Endothelial cell of umbilical vein (primary cell): ENCODE measurements around the gene DPF1. TPM values are rescaled to one million over a fixed set of nuclear protein-coding genes. Genes with fewer than 3 reads are reported as not detected.

Source experiments
- BruUV-seq: library from RNA; stranded (reverse); fragments of 400-500 nt; replicated peaks from 2 replicates; lab custom pipeline; 2021; lab: Mats Ljungman, UMichigan
- CTCF ChIA-PET: fragments of 300-600, 350-600 bp; sonication (Branson Sonifier 250); formaldehyde crosslinking; loops from one replicate; lab custom pipeline; 2021; ENCODE audit warnings: antibody characterized with exemption, inconsistent platforms; lab: Charles Lee
- POLR2A ChIA-PET: fragments of 300-600, 350-600 bp; sonication (Branson Sonifier 250); formaldehyde crosslinking; loops from one replicate; lab custom pipeline; 2021; ENCODE audit warnings: antibody characterized with exemption, inconsistent platforms; lab: Charles Lee
- DNase-seq: peaks from one replicate; pipeline ENCODE4 v3.0.0-alpha.2; 2011; ENCODE audit warnings: low read depth, low spot score
- FAIRE-seq: peaks from 2 replicates; lab custom pipeline; 2011; peaks lifted over from hg19 to GRCh38; lab: Jason Lieb, UNC
- H2AFZ ChIP-seq: 2 replicates; pipeline ENCODE4 v1.6.0; 2012; ENCODE audit warnings: low read depth, low read length, control low read depth, inconsistent platforms
- H3K27ac ChIP-seq: 2 replicates; pipeline ENCODE4 v1.5.1; 2011; ENCODE audit warnings: low read depth, mild to moderate bottlenecking, control low read depth, low read length, moderate library complexity; ENCODE audit not compliant: insufficient read depth
- H3K27me3 ChIP-seq, 2 experiments: 2 replicates each; pipeline versions ENCODE4 v1.6.0 to v1.6.1; 2011; ENCODE audit warnings: low read length in 2 of 2, mixed read lengths in 1 of 2; ENCODE audit not compliant: control insufficient read depth in 2 of 2, insufficient read depth in 2 of 2
- H3K36me3 ChIP-seq, 2 experiments: 2 replicates in 1 of 2; 3 replicates in 1 of 2; pipeline ENCODE4 v1.5.1; 2011; ENCODE audit warnings: low read length in 2 of 2, mild to moderate bottlenecking in 1 of 2, moderate library complexity in 1 of 2; ENCODE audit not compliant: control insufficient read depth in 2 of 2, insufficient read depth in 2 of 2; ENCODE audit errors: extremely low read depth in 1 of 2
- H3K4me1 ChIP-seq: 3 replicates; pipeline ENCODE4 v1.5.1; 2011; ENCODE audit warnings: mild to moderate bottlenecking, low read length; ENCODE audit not compliant: control insufficient read depth, insufficient read depth; ENCODE audit errors: extremely low read depth
- H3K4me2 ChIP-seq: 2 replicates; pipeline ENCODE4 v1.6.1; 2011; ENCODE audit warnings: low read length, control low read depth, mixed read lengths; ENCODE audit not compliant: insufficient read depth
- H3K4me3 ChIP-seq, 3 experiments: fragments of 200-600 bp in 1 of 3; sonication (generic), shearing (Covaris generic) in 1 of 3; replicated peaks in 1 of 3; 2 replicates each; pipeline ENCODE4 v1.5.1; 2011 to 2016; ENCODE audit warnings: control low read depth in 3 of 3, low read length in 3 of 3, mild to moderate bottlenecking in 2 of 3, inconsistent platforms in 1 of 3, low read depth in 1 of 3, moderate library complexity in 1 of 3; ENCODE audit not compliant: insufficient read depth in 1 of 3
- H3K79me2 ChIP-seq: 2 replicates; pipeline ENCODE4 v1.6.0; 2012; ENCODE audit warnings: low read length, inconsistent platforms; ENCODE audit not compliant: control insufficient read depth, insufficient read depth
- H3K9ac ChIP-seq: replicated peaks from 2 replicates; pipeline ENCODE3; 2011; ENCODE audit warnings: low read length, control low read depth; ENCODE audit not compliant: insufficient read depth; ENCODE audit errors: extremely low read depth
- H3K9me1 ChIP-seq: replicated peaks from 3 replicates; pipeline ENCODE4 v1.6.0; 2011; ENCODE audit warnings: mild to moderate bottlenecking, low read length; ENCODE audit not compliant: control insufficient read depth, insufficient read depth; ENCODE audit errors: extremely low read depth
- H3K9me3 ChIP-seq: replicated peaks from 2 replicates; pipeline ENCODE4 v1.5.1; 2012; ENCODE audit warnings: low read length, inconsistent platforms; ENCODE audit not compliant: control insufficient read depth, insufficient read depth
- H4K20me1 ChIP-seq: replicated peaks from 2 replicates; pipeline ENCODE3; 2011; ENCODE audit warnings: mild to moderate bottlenecking, low read length; ENCODE audit not compliant: control insufficient read depth, insufficient read depth; ENCODE audit errors: extremely low read depth
- EZH2 ChIP-seq: IDR thresholded peaks from 2 replicates; pipeline ENCODE4 v1.6.1; 2012; ENCODE audit warnings: borderline replicate concordance, low read depth, mild to moderate bottlenecking, moderate library complexity, low read length, inconsistent platforms; ENCODE audit not compliant: severe bottlenecking
- FOS ChIP-seq: IDR thresholded peaks from 2 replicates; pipeline ENCODE4 v1.6.1; 2011; ENCODE audit warnings: mild to moderate bottlenecking, low read length, moderate library complexity, borderline replicate concordance; ENCODE audit not compliant: insufficient read depth
- GATA2 ChIP-seq: IDR thresholded peaks from 2 replicates; pipeline ENCODE4 v1.7.0; 2011; ENCODE audit warnings: low read depth, mild to moderate bottlenecking, moderate library complexity, mixed read lengths, low read length; ENCODE audit not compliant: insufficient read length, insufficient read depth
- JUN ChIP-seq: IDR thresholded peaks from 2 replicates; pipeline ENCODE4 v1.6.1; 2011; ENCODE audit warnings: borderline replicate concordance, low read depth; ENCODE audit not compliant: insufficient read length, insufficient read depth
- MYC ChIP-seq: IDR thresholded peaks from one replicate; pipeline ENCODE4 v1.6.1; 2011; ENCODE audit warnings: mild to moderate bottlenecking, low read depth, low read length
- POLR2A ChIP-seq: IDR thresholded peaks from 2 replicates; pipeline ENCODE4 v1.6.1; 2012; ENCODE audit warnings: low read depth, mild to moderate bottlenecking, control low read depth, low read length
- POLR2AphosphoS5 ChIP-seq: IDR thresholded peaks from 2 replicates; pipeline ENCODE4 v1.6.1; 2012; ENCODE audit warnings: low read depth, mild to moderate bottlenecking, control low read depth, low read length, moderate library complexity; ENCODE audit not compliant: insufficient read depth
- dilution Hi-C: fragments of 300-500 bp; cut with MboI; formaldehyde crosslinking; loops from one replicate; pipeline ENCODE4 v1.15.0; 2019; ENCODE audit warnings: low sequenced_read_pairs; ENCODE audit not compliant: extremely low pct_ligation_motif_present
- intact Hi-C: fragments of 100-400 bp; cut with micrococcal nuclease; formaldehyde crosslinking; loops from one replicate; pipeline ENCODE4 v1.10.0; 2022
- polyA plus RNA-seq, 4 experiments: library from polyadenylated mRNA; depleted of rRNA in 3 of 4; stranded (reverse) in 3 of 4; unstranded in 1 of 4; fragments of >200 nt; gene quantifications; 2 replicates each; pipeline versions ENCODE4 v1.2.1 to v1.2.3, GENCODE V29; 2011 to 2012; ENCODE audit warnings: missing spikeins in 1 of 4
- total RNA-seq: library from RNA; stranded (reverse); gene quantifications from 2 replicates; pipeline ENCODE4 v1.2.3, GENCODE V29; 2021
- TF ChIP-seq, protein P1 (sequence below), 2 donors: IDR thresholded peaks; 1 replicate in 1 of 2; 2 replicates in 1 of 2; pipeline ENCODE4 v1.5.1; 2011; ENCODE audit warnings: low read length in 2 of 2, mild to moderate bottlenecking in 2 of 2, moderate library complexity in 2 of 2, control low read depth in 1 of 2, inconsistent platforms in 1 of 2, low read depth in 1 of 2; ENCODE audit not compliant: insufficient read depth in 1 of 2; ENCODE audit errors: extremely low read depth in 1 of 2
- TF ChIP-seq, protein P2 (sequence below): IDR thresholded peaks from 2 replicates; pipeline ENCODE4 v1.6.1; 2011; ENCODE audit not compliant: insufficient read depth, insufficient read length

The DPF1 gene
- total and polyA plus RNA-seq, 2 donors (not counting 3 experiments of a cell fraction or from before 2014, with no cell fraction given), result 2.0 to 3.9 TPM

DNA sequence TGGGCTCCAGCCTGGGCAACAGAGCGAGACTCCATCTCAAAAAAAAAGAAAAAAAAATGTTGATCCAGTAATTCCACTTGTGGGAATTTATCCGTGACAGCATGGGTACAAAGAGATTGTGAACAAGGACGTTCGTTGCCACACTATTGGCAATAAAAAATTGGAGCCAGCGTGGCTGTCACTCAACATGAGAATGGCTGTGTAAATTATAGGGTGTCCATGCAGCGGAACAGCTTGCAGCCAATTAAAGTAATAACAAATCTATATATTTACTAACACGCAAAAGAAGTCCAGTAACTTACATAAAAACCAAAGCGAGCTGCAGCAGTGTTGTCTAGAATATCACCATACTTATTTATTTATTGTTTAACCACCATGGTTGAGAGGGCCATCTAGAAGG is 19.3 kb downstream of the DPF1 start:
- peaks cover 0 to 5% of the 10 kb centered on the region in 2 experiments for H3K36me3 ChIP-seq
- H3K9me3 ChIP-seq, result no peaks in the 10 kb centered on the region
- no peak for DNase-seq
- no peaks in the 10 kb centered on the region for H4K20me1 ChIP-seq
- peaks cover 4 to 7% of the 10 kb centered on the region in 2 experiments for H3K27me3 ChIP-seq
- no TSS peak for BruUV-seq
- H3K4me2 ChIP-seq, result no peak overlapping the region
- POLR2A ChIA-PET, result interaction anchor here (0.6 kb wide), 1 partner anchor 107 kb away, joined by 3 read pairs; no protein-coding TSS in a partner anchor
- intact Hi-C loops, result no loop called here
- no peaks in the 10 kb centered on the region for H3K79me2 ChIP-seq
- dilution Hi-C loops, result no loop called here
- no peak overlapping the region for H2AFZ ChIP-seq
- CTCF ChIA-PET, result no interaction called here
- no peak overlapping the region for H3K9ac ChIP-seq
- H3K27ac ChIP-seq, result no peak overlapping the region
- no peaks in the 10 kb centered on the region for H3K9me1 ChIP-seq
- H3K4me3 ChIP-seq, result no peak overlapping the region
- TF ChIP-seq GATA2, result no peak
- peaks cover 7% of the 10 kb centered on the region for H3K4me1 ChIP-seq
- FAIRE-seq, result no peak

DNA sequence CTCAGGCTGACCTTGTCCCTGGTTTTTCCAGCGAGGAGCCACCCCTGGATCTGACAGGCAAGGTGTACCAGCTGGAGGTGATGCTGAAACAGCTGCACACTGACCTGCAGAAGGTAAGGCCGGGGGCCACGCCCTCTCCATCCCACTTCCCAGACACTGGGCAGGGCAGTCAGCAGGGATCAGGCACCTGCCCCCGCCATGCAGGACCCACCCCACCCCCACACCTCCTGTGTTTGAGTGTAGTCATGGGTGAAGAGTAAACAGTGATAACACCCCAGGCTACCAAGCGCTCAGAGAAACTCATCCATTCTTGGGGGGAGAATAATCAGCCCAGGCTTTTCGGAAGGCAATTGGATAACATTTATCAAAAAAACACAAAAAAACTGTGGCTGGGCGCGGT is 19.9 kb downstream of the DPF1 start:
- ChIA-PET CTCF (no interaction called here), POLR2A (no interaction called here)
- H3K27me3 ChIP-seq, result peaks cover 1 to 2% of the 10 kb centered on the region in 2 experiments
- no TSS peak for BruUV-seq
- no peak overlapping the region for H2AFZ ChIP-seq
- H3K79me2 ChIP-seq, result no peaks in the 10 kb centered on the region
- no peaks in the 10 kb centered on the region for H3K9me1 ChIP-seq
- FAIRE-seq, result no peak
- peaks cover under 1% of the 10 kb centered on the region for H3K4me1 ChIP-seq
- intact Hi-C loops (no loop called here), dilution Hi-C loops (no loop called here)
- no peak for DNase-seq
- peaks cover 0 to 5% of the 10 kb centered on the region in 2 experiments for H3K36me3 ChIP-seq
- no peaks in the 10 kb centered on the region for H4K20me1 ChIP-seq
- TF ChIP-seq POLR2AphosphoS5 (no peak), EZH2 (no peak), JUN (no peak), GATA2 (no peak), POLR2A (no peak), FOS (no peak), MYC (no peak)
- TF ChIP-seq, protein P1, sequence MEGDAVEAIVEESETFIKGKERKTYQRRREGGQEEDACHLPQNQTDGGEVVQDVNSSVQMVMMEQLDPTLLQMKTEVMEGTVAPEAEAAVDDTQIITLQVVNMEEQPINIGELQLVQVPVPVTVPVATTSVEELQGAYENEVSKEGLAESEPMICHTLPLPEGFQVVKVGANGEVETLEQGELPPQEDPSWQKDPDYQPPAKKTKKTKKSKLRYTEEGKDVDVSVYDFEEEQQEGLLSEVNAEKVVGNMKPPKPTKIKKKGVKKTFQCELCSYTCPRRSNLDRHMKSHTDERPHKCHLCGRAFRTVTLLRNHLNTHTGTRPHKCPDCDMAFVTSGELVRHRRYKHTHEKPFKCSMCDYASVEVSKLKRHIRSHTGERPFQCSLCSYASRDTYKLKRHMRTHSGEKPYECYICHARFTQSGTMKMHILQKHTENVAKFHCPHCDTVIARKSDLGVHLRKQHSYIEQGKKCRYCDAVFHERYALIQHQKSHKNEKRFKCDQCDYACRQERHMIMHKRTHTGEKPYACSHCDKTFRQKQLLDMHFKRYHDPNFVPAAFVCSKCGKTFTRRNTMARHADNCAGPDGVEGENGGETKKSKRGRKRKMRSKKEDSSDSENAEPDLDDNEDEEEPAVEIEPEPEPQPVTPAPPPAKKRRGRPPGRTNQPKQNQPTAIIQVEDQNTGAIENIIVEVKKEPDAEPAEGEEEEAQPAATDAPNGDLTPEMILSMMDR (IDR thresholded peaks at IDR 0.05; ENCODE audit: extremely low read depth in 1 of 2, insufficient read depth in 1 of 2, low read depth in 1 of 2, low read length in 2 of 2), result no peak
- TF ChIP-seq, protein P2, sequence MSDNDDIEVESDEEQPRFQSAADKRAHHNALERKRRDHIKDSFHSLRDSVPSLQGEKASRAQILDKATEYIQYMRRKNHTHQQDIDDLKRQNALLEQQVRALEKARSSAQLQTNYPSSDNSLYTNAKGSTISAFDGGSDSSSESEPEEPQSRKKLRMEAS, result no peak
- no peaks in the 10 kb centered on the region for H3K9me3 ChIP-seq
- H3K9ac ChIP-seq, result no peak overlapping the region
- no peak overlapping the region for H3K4me2 ChIP-seq
- H3K4me3 ChIP-seq, result no peak overlapping the region
- H3K27ac ChIP-seq, result no peak overlapping the region
